Activated gamma-delta T cell treated with Interleukin-2 at 50 U/mL for 16 hours (primary cell): ENCODE results near the gene ERLIN1.

Experiments
- DNase-seq: peaks from one replicate; pipeline ENCODE4 v3.0.0-alpha.2; 2020

Gene ERLIN1

GRCh38 chr10:100185364-100186252 lies at the start of gene ERLIN1:
ERLIN1 (minus strand) TSS chr10:100186029; CDS start chr10:100185626, 403 bp downstream.
- peak; percentile 87 for DNase-seq

- DNase-seq, result no peak
Measured at GRCh38 chr10:100232101-100232500, 46.3 kb upstream of the ERLIN1 start.

GRCh38 chr10:100229819-100230422 lies 44.1 kb upstream of the ERLIN1 start:
- DNase-seq, result no peak

- DNase-seq, result no peak
Measured at GRCh38 chr10:100223879-100224278, 38.0 kb upstream of the ERLIN1 start.

- DNase-seq, result no peak
Measured at GRCh38 chr10:100222529-100222928, 36.7 kb upstream of the ERLIN1 start.

DNA sequence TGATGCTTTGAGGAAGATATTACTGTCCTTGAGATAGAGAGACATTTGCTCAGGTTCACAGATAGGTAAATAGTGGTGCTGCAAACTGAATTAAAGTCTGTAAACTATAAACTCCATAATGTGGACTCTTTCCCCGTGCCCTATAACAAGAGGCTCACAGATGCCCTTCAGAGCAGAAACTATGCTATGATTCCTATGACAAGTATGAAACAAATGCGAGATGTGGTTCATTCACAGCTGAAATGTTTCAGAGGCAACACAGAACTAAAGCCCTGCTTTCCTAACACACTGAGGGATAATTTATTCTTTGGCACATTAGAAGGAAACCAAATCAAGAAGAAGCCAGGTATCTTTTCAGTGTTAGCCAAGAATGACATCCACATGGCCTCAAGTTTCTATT lies 30.2 kb upstream of the ERLIN1 start:
- no peak for DNase-seq

- DNase-seq, result no peak
Measured at GRCh38 chr10:100209303-100209702, 23.5 kb upstream of the ERLIN1 start.

DNA sequence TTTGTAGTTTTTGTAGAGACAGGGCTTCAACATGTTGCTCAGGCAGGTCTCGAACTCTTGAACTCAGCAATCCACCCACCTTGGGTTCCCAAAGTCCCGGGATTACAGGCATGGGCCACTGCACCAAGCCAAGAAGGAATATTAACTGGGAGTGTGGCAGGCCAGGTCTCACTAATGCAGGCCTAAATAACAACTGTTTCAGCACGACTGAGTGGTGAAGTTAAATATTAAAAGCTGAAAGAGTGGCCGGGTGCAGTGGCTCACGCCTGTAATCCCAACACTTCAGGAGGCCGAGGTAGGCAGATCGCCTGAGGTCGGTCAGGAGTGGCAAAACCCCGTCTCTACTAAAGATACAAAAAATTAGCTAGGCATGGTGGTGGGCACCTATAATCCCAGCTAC lies 22.4 kb upstream of the ERLIN1 start:
- DNase-seq, result no peak

GRCh38 chr10:100204370-100204769 lies 18.5 kb upstream of the ERLIN1 start:
- DNase-seq, result no peak

GRCh38 chr10:100201549-100201948 lies 15.7 kb upstream of the ERLIN1 start:
- no peak for DNase-seq

DNA sequence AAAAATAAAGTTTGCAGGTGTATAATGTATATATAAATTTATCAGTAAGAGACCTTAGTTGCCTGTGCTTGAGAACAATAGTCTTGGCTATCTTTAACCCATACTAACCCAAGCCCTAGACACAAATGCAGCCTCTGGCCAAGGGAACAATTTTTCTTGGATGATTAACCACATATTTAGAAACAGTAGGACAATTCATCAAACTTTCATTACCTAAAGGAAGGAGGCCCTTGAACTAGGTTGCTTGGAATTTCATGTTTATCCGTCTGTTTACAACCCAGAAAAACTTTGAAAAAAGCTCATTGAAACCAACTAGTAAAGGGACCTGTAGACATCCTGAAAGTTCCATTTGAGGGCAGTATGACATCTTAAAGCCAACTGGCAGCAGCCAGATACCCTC lies 8.9 kb upstream of the ERLIN1 start:
- no peak for DNase-seq

DNA sequence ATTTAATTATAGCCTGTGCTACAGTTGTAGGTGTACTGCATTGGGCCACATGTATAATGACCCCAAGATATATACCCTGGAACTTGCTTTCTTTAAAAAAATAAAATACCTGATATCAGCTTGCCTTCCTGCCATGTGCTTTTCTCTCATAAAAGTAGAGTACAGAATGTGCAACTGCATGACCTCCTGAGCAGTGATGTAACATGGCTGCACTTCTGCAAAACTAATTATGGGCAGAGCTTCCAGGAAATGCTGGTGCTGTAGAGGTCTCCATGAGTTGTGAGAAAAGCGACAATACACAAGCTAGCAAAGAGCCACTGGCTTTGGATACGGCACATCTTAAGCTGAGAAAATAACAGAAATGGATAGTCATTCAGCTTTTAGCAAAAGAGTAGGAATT lies 6.5 kb upstream of the ERLIN1 start:
- DNase-seq, result no peak

GRCh38 chr10:100186253-100187212 lies 704 bp upstream of the ERLIN1 start:
- DNase-seq, result no peak

- DNase-seq, result no peak
Measured at GRCh38 chr10:100184840-100185239, 989 bp downstream of the ERLIN1 start.

- DNase-seq, result no peak
Measured at GRCh38 chr10:100184426-100184825, 1.4 kb downstream of the ERLIN1 start.

DNA sequence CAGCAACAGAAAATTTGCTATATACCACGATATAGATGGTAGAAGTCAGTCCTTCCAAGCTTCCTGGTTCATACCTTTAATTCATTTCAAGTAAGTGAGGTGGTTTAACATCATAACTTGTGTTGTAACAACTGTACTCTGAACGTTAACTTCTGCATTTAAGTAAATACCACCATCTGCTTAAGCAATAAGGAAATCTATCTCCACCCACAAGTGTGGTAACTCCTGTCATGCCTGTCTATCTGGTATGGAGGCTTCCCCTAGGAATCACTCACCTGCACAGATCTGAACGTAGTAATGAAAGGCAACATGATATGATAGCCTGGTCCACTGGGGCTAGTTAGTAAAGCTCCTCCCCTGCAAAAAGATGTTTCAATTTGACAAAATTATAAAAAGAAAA lies 2.3 kb downstream of the ERLIN1 start:
- no peak for DNase-seq

- no peak for DNase-seq
Measured at GRCh38 chr10:100182908-100183307, 2.9 kb downstream of the ERLIN1 start.

DNA sequence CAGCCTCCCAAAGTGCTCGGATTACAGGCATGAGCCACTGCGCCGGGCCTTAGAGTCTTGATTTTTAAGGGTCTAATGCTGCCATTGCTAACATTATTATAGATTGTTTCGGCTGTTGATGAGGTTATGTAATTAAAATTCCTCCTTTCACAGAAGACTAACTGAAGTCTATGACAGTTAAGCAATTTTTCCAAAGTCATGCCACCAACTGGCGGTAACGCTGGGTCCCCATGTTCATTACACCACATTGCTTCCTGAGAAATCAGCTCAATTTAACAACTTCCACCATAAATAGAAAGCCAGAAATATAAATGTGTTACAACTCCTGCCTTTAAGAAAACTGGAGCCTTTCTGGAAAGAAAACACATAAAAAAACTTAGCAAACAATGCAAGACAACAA lies 3.5 kb downstream of the ERLIN1 start:
- DNase-seq, result no peak

- DNase-seq, result no peak
Measured at GRCh38 chr10:100175875-100176274, 10.0 kb downstream of the ERLIN1 start.

GRCh38 chr10:100174699-100175677 lies 10.8 kb downstream of the ERLIN1 start:
- DNase-seq, result no peak

DNA sequence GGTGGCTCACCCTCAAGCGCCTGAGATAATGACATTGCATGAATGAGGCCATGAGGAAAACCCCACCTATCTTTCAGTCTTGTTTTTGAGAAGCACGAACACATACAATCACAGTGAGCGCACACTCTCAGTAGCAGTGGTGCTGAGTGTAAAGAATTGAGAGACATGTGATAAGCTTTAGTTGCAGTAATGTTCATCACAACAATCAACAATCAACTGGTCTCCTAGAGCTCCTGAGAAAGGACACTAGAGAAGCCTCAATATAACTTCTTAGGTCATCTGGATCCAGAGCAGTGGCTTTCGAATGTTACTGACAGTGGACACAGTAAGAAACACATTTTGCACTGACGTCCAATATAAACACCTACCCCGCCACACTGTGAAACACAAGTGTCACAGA lies 12.8 kb downstream of the ERLIN1 start:
- DNase-seq, result no peak

DNA sequence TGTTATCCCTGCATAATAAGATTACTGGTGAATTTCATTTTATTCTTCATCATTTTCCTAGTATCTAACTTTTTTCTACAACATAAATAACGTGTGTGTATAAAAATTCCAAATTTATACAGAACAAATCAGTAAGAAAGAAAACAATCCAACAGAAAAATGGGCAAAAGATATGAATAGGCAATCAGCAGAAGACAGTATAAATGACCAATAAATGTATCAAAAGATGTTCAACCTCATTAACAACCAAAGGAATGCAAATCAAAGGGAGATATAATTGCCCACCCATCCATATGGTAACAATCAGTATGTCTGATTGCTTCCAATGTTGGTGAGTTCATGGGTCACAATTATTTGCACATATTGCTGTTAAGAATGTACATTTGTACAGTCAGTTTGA lies 13.5 kb downstream of the ERLIN1 start:
- DNase-seq, result no peak
